HFFc6 (cell line): ENCODE measurements around the gene JAKMIP1. TPM values are rescaled to one million over a fixed set of nuclear protein-coding genes. Genes with fewer than 3 reads are reported as not detected.

ENCODE experiments used
- DNase-seq: peaks from one replicate; pipeline ENCODE4 v3.0.0-alpha.2; 2018
- H3K27ac Mint-ChIP-seq: 2 replicates; pipeline ENCODE4 v1.8.0; 2020; ENCODE audit warnings: mild to moderate bottlenecking, mixed read lengths
- H3K27me3 Mint-ChIP-seq: 2 replicates; pipeline ENCODE4 v1.8.0; 2021; ENCODE audit warnings: mild to moderate bottlenecking, moderate library complexity, mixed read lengths; ENCODE audit not compliant: insufficient read depth
- H3K36me3 Mint-ChIP-seq: 2 replicates; pipeline ENCODE4 v1.8.0; 2021; ENCODE audit warnings: low read depth, mixed read lengths
- H3K4me1 Mint-ChIP-seq: 2 replicates; pipeline ENCODE4 v1.8.0; 2020; ENCODE audit warnings: low read depth, mixed read lengths
- H3K4me3 Mint-ChIP-seq: 2 replicates; pipeline ENCODE4 v1.8.0; 2020; ENCODE audit warnings: mild to moderate bottlenecking, moderate library complexity, mixed read lengths
- H3K9me3 Mint-ChIP-seq: 2 replicates; pipeline ENCODE4 v1.8.0; 2020; ENCODE audit warnings: mild to moderate bottlenecking, mixed read lengths
- CTCF ChIP-seq: fragments of 200-600 bp; sonication (generic); IDR thresholded peaks from 2 replicates; pipeline ENCODE4 v1.5.0; 2021; ENCODE audit warnings: antibody characterized with exemption, mild to moderate bottlenecking
- total RNA-seq, 6 experiments: library from RNA; stranded (reverse); fragmentation: NEBNext Ultra II Directional; extraction: Animal tissue kit (Norgen Biotek cat#: 25700); gene quantifications; 2 replicates in 1 of 6; 3 replicates in 5 of 6; pipeline ENCODE4 v1.2.3, GENCODE V29; 2021

The JAKMIP1 gene
- total RNA-seq, 6 experiments from 2014 or later, result not detected

DNA sequence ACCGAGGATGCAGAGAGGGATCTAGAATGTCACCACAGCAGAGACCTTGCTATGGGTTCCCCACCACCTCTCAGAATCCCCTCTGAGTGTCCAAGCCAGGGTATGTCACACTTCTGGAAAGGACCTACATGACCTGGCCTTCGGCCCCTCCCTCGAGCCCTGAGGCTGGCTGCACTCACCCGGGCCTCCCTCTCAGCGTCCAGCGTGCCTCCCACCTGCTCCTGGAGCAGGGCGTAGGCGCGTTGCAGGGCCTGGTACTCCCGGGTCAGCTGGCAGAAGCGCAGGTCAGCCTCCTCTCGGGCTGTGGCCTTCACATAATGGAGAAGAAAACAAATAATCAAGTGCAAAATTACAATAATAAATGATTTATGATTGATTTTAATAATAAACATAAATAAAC, 138.2 kb downstream of the JAKMIP1 start:
- no peak for TF ChIP-seq CTCF
- no peak overlapping the region for H3K27ac Mint-ChIP-seq
- H3K4me1 Mint-ChIP-seq, result no peaks in the 10 kb centered on the region
- H3K36me3 Mint-ChIP-seq, result peaks cover 12% of the 10 kb centered on the region
- H3K4me3 Mint-ChIP-seq, result no peak overlapping the region
- peaks cover 4% of the 10 kb centered on the region; the same call in 1 of the 2 replicates for H3K27me3 Mint-ChIP-seq
- peaks cover 84% of the 10 kb centered on the region for H3K9me3 Mint-ChIP-seq
- no peak for DNase-seq

- H3K36me3 Mint-ChIP-seq, result peaks cover 11% of the 10 kb centered on the region; the same call in 1 of the 2 replicates
- H3K9me3 Mint-ChIP-seq, result peaks cover 75% of the 10 kb centered on the region
- no peak for TF ChIP-seq CTCF
- H3K27me3 Mint-ChIP-seq, result peaks cover 4% of the 10 kb centered on the region; the same call in 1 of the 2 replicates
- no peak overlapping the region for H3K27ac Mint-ChIP-seq
- no peak for DNase-seq
- no peaks in the 10 kb centered on the region for H3K4me1 Mint-ChIP-seq
- no peak overlapping the region for H3K4me3 Mint-ChIP-seq
Observed at GRCh38 chr4:6059375-6059805, 141.0 kb downstream of the JAKMIP1 start.

DNA sequence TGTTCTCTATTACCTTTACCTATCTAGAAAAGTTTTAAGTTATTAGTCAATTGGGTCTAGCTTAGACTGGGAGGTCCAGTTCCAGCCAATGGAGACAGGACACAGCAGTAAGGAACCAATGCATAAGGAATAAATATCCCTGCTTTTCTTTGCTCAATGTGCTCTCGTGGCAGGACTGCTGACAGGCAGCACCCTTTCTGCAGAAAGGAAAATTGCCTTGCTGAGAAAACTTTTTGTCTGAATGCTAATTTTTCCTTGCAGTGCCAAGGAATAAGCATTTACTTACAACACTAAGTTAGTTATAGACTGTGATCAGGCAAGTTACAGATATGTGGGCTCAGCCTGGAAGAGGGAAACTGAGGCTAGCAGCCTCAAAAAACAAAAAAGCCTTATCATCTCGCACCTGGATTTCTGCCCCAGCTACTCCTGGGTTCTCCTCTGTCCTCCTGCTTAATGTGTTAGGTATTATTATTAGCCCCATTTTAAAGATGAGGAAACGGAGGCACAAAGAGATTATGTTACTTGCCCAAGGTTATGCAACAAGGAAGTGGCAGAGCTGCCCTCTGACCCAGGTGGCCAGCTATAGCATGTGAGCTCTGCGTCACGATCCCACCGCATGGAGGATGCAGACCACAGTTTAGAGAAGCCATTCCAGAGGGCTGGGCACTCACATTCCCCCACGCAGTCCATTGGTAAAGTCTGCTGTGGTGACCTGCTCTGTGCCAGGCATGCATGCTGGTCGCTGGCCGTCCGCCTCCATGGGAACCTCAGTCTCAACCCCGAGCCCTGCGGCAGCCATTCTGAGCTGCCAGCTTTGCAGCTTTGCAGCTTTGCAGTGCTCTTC, 141.6 kb downstream of the JAKMIP1 start:
- no peak for DNase-seq
- H3K9me3 Mint-ChIP-seq, result peaks cover 76% of the 10 kb centered on the region
- TF ChIP-seq CTCF, result no peak
- H3K4me3 Mint-ChIP-seq, result no peak overlapping the region
- H3K4me1 Mint-ChIP-seq, result no peaks in the 10 kb centered on the region
- peaks cover 11% of the 10 kb centered on the region; the same call in 1 of the 2 replicates for H3K36me3 Mint-ChIP-seq
- H3K27me3 Mint-ChIP-seq, result peaks cover 4% of the 10 kb centered on the region; the same call in 1 of the 2 replicates
- no peak overlapping the region for H3K27ac Mint-ChIP-seq

- H3K9me3 Mint-ChIP-seq, result peaks cover 71% of the 10 kb centered on the region
- H3K4me3 Mint-ChIP-seq, result no peak overlapping the region
- no peaks in the 10 kb centered on the region for H3K4me1 Mint-ChIP-seq
Observed at GRCh38 chr4:6056976-6057766, 143.2 kb downstream of the JAKMIP1 start.

More at GRCh38 chr4:6056976-6057766, 143.2 kb downstream of the JAKMIP1 start:
- Mint-ChIP-seq H3K36me3 (peaks cover 11% of the 10 kb centered on the region; the same call in 1 of the 2 replicates), H3K27me3 (peaks cover 4% of the 10 kb centered on the region; the same call in 1 of the 2 replicates), H3K27ac (no peak overlapping the region)
- DNase-seq, result no peak
- TF ChIP-seq CTCF, result no peak
